NOMO-1 (cell line): ENCODE data around the gene KCNAB2.

Experiments used
- DNase-seq, 2 experiments: peaks; one replicate each; lab custom pipeline; 2025; ENCODE audit not compliant: unreplicated experiment in 2 of 2; lab: John Stamatoyannopoulos, UW

Gene KCNAB2

DNA sequence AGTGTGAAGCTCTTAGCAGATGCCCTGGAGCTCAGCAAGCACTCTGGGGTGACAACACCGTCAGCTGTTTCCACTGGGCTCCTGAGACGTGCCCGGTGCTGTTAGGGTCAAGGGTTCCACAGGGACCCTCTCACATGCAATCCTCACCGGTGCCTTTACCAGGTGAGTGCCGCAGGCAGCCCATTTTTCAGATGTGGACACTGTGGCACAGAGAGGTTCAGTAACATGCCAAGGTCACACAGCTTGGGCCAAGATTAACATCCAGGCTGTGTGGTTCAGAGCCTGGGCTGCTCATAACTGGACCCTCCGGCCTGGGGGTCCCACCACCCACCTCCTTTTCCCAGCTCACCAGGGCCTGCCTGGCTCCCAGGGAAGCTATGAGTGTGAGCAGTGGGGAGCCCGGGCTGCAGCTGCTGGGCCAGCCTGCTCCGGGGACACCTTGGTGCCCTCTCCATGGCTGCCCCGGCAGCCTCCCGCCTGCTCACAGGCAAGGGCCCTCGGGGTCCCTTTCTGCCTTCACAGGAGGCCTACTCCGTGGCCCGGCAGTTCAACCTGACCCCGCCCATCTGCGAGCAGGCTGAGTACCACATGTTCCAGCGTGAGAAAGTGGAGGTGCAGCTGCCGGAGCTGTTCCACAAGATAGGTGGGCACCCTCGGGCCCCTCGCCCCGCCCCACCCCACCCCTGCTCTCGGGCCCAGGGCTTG lies 49.3 kb downstream of the KCNAB2 start:
- no peak for DNase-seq

DNA sequence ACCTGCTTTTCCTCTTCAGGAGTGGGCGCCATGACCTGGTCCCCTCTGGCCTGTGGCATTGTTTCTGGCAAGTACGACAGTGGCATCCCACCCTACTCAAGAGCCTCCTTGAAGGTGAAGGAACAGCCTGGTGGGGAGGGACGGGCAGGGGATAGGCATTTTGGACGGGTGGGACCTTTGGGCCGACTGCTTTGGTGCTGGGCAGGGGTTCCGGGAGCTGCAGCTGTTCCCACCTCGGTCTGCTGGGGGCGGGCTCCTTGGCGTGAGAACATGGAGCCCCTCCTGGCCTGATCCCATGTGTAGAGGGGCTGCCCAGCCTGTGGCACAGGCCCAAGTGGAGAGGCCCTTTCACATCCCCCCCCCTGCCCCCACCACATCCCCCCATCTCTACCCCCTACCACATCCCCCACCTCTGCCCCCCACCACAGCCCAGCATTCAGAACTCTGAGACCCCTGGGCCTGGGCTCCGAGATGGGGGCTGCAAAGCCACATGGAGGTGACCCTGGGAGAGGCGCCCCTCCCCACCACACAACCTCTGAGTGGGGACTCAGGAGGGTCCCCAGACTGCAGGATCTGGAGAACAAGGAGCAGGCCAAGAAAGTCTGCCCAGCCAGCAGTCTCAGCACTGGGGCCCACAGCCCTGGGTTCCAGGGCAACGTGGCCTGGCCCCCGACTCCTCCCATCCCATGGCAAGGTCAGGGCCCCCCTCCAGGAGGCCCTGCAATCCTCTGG lies 50.0 kb downstream of the KCNAB2 start:
- no peak for DNase-seq

DNA sequence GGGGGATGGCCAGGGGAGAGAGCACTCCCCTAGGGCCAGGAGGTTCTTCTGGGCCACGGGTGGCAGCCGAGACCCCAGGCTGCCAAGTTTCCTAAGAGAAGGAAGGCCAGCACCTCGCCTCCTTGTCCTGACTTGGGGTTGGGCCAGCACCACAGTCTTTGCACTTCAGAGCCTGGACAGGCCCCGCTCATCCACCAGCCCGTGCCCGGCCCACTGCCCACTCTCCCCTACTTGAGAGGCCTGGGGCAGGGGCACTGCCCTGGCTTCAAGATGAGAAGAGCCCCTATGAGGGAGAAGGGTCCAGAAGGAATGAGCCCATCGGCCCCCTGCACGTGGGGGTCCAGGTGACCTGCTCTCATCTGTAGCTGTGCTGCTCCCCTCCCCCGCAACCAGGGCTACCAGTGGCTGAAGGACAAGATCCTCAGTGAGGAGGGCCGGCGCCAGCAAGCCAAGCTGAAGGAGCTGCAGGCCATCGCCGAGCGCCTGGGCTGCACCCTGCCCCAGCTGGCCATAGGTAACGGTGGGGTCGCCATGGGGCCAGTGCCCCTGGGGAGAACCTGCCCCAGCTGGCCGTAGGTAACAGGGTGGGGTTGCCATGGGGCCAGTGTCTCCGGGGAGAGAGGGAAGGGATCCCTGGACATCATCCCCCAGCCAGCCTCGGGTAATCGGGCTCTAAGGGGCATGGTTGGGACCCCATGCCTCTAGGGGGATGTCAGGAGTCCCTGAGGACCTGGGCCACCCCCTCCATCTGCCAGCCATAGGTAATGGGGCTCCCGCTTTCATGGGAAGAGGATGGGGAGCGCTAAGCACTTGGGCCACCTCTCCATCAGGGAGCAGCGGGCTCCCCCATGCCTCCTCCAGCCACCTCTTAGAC lies 50.8 kb downstream of the KCNAB2 start:
- no peak for DNase-seq

DNA sequence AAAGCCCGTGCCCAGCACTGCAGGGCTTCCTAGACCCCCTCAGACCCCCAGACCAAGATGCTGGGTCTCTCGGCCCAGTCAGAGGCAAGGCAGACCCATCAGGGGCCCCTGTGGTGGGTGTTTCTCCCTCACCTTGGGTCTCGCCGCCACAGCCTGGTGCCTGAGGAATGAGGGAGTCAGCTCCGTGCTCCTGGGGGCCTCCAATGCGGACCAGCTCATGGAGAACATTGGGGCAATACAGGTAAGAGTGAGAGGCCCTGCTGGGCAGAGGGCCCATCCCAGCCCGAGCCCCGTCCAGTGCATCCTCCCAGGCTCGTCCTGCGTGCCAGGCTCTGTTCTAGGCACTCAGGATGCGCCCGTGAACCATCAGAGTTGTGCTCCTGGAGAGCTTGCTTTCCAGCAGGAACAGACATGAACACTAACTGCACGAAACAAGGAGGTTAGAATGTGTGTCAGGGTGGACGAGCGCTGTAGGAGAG lies 51.5 kb downstream of the KCNAB2 start:
- DNase-seq: no peak

DNA sequence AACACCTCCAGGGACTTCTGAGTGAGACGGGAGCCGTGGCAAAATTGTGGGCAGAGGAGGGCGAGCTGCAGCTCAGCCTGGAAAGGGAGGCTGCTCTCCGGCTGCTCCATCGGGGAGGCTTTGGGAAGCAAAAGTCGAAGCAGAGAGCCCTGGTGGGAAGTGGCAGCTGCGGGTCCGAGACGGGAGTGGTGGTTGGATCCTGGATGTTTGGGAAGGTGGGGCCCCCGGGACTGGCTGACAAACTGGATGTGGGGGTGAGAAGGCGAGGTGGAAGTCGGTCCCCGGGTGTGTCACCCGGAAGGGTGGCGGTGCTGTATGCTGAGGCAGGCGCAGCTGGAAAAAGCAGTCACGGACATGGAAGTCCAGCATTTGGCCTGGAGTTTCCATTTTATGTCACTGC lies 52.1 kb downstream of the KCNAB2 start:
- DNase-seq: no peak

DNA sequence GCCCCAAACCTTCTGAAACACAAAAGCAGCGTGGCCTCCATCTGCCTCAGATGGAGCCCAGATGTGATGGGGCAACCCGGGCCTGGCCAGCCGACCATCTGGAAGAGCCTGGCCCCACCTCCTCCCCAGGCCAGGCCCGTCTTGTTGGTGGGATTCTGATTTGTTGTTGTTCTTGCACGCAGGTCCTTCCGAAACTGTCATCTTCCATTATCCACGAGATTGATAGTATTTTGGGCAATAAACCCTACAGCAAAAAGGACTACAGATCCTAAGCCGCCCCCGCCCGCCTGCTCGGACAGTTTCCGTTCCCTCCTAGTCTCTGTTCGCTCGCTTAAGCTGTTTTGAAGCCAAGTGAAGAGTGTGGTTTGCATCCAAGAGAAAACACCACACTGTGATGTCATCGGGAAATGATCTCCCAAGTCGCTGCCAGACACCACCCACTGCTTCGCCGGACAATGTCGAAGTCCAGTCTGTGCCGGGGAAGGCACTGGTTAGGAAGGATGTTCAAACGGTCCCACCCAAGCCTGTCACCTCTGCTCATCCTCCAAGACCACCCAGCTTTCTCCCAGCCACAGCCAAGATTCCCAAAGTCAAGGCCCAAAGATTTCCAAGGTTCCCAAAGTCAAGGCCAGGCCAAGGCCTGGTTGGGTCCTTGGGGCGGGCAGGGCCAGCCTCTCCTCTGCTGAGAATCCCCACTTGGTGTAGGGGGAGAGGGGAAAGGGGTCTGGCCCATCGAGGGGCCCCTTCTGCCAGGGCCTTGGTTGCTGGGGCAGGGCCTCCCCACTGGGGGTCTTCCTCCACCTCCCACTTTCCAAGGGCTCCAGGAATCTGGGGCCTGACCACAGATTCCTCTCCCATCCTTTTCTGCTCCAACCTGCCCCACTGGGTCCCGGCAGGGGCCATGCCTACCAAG lies 52.9 kb downstream of the KCNAB2 start:
- no peak for DNase-seq

DNA sequence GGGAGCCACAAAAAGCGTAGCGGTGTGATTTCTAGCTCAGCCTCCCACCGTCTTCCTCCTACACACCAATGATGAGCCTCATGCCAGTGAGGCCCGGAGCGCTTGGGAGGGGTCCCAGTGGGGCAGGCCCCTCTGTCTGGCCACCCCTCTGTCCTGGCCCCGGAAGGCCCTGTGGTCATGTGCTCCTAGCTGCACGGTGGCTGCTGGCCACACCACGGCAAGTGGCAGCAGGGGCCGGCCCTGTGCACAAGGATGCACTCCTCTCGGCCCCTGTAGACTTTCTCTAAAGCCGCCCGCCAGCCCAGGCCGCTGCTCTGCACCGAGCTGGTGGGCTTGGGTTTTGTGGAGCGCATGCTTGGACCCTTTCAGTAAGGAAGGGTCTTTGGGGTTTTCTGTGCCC lies 53.6 kb downstream of the KCNAB2 start:
- no peak for DNase-seq

DNA sequence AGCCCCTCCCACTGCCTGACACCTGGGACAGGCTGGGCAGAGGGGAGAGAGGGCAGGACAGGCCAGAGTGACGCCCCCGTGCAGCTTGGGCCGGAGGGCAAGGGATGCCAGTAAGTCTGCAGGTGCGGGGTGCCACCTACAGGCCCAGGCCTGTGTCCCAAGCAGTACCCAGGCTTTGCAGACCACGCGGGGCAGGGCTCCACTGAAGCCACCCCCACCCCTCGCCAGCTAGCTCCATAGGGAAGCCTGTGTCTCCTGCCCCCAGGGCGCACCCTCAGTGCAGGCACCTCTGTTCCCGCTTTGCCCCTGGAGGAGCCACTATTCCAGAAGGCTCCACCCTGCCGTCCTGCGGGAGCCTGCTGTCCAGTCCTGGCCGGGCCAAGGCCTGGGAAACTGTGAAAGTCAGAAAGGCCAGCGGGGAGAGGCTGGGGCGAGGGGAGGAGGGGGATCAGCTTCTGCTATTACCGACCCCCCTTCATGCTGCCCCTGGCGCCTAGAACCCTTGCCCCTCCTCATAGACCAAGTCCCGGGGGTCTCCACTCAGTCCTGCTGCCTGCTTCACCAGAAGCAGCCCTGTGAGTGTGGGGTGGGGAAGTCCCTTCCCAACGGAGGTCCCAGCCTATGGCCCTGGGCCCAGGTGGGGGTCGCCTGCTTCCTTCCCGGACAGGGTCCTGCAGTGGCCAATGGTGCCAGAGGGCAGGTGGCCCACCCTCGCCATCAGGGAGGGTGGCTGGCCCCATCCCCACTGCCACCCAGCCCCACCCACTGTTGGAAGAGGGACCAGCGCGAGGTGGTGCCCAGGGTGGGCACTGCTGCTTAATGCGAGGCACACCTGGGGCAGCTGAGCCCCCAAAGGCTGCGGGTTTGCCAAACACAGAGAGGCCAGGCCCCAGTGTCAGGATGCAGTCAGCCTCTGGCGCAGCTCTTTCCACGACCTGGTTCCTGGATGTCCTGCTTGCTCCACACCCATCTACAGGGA lies 54.4 kb downstream of the KCNAB2 start:
- no peak for DNase-seq

DNA sequence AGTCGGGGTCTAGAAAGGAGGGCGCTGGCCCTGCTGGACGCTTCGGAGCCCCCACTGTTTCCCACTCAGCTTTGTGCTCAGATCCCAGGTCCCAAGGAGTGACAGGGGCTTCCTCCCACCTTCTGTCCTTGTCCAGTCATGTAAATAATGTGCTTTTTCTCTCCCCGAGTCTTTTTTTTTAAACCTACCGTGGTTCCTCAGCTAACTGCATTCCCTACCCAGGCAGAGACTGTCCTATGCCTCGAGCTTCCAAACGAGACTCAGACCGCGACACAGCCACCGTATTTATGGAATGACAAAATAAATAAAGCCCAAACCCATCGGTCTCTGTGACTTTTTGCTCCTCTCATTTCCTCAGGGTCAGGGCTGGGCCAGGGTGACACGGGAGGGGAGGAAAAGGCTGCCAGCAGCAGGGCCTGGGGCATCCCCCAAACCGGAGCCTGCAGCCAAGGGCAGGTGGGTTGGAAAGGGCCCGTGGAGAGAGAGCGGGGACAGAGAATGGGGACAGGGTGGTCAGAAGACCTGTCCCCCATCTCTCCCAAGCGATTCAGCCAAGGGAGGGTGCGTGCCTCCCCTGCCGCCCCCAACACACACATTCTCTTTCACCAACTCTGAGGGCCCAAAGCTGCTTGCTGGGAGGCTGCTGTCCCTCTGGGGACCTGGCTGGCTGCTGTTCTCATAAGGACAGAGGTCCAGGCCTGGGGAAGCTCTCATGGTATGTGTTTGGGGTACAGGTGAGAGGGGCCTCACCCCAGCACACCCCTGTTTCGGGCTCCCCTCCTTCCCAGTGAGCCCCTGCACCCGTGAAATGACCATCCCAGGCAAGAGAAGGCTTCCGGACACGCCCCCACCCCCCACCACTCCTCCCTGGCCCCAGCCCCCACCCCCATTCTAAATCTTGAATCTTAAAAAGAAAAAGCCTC lies 55.4 kb downstream of the KCNAB2 start:
- peak in 1 of 2 experiments; percentile 2 for DNase-seq

DNA sequence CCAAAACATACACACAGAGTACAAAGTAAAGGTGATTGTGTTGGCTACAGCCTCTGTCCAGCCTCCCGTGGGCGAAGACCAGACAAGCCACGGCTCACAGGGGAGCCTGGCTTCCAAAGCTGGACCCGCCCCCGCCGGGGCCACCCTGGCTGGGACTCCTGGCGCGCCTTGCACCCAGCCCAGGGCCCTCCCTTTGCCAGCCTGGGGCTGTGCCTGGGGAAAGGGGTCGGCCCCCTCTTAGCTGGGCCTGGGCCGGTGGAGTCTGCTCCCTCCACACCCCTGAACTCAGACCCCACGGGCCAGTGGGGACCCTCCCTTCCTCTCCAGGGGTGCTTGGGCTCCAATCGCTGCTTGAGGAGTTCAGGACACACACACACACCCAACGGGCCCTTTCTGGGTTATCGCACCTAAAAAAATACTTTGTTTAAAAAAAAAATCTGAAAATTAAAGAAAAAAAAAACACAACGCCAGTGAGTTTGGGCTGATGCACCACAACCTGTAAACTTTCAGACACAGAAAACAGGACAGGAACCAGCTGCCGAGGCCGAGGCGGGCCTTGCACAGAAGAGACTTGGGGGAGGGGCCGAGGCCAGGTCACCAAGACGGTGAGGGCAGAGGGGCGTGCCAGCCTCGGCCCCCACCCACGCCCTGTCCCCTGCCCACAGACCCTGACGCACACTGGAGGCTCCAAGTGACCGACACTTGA lies 56.3 kb downstream of the KCNAB2 start:
- no peak for DNase-seq

DNA sequence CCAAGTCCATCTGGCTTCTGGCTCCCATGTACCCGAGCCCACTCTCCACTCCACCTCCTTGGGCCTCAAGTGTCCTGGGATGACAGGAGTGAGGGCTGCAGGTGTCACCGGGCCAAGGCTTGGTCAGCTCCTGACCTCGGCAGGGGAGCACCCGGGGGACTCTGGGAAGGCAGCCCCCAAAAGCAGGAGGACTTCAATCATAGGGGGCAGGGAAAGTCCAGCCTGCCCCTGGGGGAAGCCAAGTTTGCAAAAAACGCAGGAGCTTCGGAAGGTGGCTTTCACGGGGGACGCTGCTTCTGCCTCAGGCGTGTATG lies 56.8 kb downstream of the KCNAB2 start:
- DNase-seq: no peak

DNA sequence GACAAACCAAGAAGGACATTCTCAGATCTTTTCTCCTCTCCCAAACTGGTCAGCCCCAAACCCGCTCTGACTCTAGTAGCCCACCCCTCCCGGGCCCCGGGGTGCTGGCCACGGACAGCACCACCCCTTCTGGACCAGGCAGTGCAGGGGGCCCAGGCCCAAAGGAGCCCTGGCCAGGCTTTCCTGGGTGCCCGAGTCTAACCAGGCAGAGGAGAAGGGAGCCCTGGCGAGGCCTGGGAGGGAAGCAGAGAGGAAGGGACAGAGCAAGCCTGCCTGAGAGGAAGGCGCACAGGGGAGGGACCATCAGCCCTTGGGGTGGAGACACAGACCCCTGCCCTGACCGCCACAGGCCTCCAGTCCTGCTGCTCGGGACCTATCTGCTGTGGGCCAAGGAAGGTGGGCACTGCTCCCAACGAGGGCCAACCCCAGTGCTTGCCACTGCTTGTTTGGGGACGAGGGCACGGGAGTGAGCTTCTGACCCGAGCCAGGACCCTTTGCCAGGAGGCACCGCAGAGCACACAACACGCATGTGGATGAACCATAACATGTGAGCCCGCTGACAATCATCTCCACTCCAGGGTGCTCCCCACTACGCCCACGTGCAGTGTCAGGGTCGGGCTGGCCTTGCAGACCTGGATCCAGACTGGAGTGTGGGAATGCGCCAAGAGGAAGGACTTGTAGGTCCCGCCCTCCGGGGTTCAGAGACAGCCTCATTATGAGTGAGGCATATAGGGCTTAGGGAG lies 57.6 kb downstream of the KCNAB2 start:
- DNase-seq: no peak

DNA sequence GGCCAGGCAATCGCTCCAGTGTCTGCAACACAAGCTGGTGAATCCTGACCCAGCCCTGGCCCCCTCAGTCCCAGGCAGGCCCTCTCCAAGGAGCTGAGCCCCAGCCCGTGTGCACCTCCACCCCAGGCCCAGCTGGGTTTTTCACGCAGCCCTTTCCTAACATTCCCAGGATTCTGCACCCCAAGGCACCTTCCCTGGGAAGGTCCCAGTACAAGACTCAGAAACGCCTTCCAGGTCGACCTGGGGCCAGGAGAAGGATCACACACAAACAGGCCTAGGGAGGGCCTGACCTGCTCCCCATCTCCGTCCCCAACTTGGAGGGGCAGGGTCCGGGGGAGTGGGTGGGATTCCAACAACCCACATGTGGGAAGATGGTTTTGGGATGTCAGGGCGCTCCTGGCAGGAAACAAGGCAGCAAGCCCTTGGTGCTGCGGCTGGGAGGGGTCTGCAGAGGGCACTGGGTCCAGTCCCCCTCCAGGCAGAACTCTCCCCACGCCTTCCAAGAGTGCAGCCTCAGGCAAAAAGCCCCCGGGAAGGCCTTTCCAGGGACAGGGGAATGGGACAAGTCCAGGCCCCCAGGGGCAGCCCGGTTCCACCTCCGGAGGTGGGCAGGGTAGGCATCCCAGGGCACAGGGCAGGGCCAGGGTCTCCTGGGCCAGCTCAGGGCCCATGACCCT lies 58.3 kb downstream of the KCNAB2 start:
- DNase-seq: no peak

DNA sequence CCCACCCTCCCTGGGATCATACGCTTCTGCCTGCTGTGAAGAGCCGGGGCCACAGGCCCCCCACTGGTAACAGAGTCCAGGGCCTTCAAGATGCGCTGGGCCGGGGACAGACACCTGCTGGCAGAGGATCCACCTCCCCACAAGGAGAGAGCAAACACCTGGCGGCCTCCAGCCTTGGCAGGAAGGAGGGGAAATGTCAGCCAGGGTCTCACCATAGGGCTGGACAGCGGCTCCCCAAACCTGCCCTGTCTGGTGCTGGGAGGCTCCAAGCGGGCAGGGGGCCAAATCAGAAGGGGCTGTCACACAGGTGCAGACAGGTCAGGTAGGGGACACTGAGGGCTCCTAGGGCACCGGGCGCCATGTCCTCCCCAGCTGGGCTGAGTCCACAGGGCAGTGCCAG lies 58.9 kb downstream of the KCNAB2 start:
- no peak for DNase-seq

DNA sequence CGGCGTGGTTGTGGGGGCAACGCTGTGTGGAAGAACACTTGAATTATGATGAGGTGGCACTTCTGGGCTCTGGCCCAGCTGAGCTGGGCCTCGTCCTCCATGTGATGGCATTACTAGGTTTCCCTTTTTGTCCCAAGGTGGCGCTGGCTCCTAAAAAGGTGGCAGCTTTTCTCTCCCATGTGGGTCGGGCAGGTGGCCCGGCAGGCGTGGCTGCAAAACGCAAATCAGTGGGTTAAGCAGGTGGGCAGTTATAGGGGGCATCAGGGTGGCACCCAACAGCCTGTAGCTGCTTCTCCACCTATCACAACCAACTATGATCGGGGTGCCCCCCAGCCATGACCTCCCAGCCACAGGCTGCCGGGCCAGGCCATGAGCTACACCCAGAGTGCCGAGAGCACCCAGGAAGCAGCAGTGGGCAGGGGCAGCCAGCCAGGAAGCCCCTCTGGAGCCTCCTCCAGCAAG lies 59.6 kb downstream of the KCNAB2 start:
- no peak for DNase-seq

DNA sequence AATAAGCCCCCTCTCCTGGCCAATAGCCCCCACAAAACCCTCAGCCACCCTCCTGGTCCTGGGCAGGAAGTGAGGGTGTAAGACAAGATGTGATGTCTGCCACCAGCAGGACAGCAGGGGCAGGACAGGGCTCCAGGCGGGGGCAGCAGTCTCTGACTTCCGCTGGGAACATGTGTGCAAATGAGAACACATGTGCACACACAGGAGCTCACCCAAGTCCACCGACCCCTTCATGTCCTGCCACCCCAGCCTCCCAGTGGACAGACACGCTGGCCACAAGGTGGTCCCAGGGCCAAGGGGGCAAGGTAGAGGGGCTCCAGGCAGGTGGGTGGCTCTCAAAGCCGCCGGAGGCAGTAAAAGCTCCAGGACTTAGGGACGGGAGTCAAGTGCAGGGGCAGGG lies 60.1 kb downstream of the KCNAB2 start:
- DNase-seq: no peak
